Fibroblast of lung (primary cell): Measurements from ENCODE around the gene SLC6A16. TPM values are rescaled to one million over a fixed set of nuclear protein-coding genes. Genes with fewer than 3 reads are reported as not detected.
"Not testable (repeated sequence)": the region's sequence is repeated elsewhere in the genome, so short reads cannot be mapped to it uniquely, and the experiment has no call there.

Experiments used
- DNase-seq, 2 donors: peaks; one replicate each; pipeline versions ENCODE4 v3.0.0 to v3.0.0-alpha.2; 2010; ENCODE audit warnings: low read depth in 2 of 2
- H2AFZ ChIP-seq: 2 replicates; pipeline ENCODE4 v1.5.1; 2012; ENCODE audit warnings: low read length, control low read depth, inconsistent platforms
- H3K27ac ChIP-seq: 2 replicates; pipeline ENCODE4 v1.5.1; 2011; ENCODE audit warnings: low read length, control low read depth; ENCODE audit not compliant: insufficient read depth
- H3K27me3 ChIP-seq: 2 replicates; pipeline ENCODE4 v1.5.1; 2011; ENCODE audit warnings: mild to moderate bottlenecking, low read length; ENCODE audit not compliant: control insufficient read depth, insufficient read depth
- H3K36me3 ChIP-seq: 2 replicates; pipeline ENCODE4 v1.5.1; 2011; ENCODE audit warnings: low read length; ENCODE audit not compliant: control insufficient read depth, insufficient read depth
- H3K4me1 ChIP-seq: 2 replicates; pipeline ENCODE4 v1.5.1; 2011; ENCODE audit warnings: low read length; ENCODE audit not compliant: control insufficient read depth, insufficient read depth; ENCODE audit errors: extremely low read depth
- H3K4me2 ChIP-seq: 2 replicates; pipeline ENCODE4 v1.5.1; 2011; ENCODE audit warnings: low read length, control low read depth; ENCODE audit not compliant: insufficient read depth; ENCODE audit errors: extremely low read depth
- H3K4me3 ChIP-seq, 4 experiments: fragments of 200-600 bp in 1 of 4; sonication (generic) in 1 of 4; replicated peaks in 1 of 4; 2 replicates each; pipeline ENCODE4 v1.5.1; 2011 to 2016; ENCODE audit warnings: low read length in 4 of 4, low read depth in 3 of 4, mild to moderate bottlenecking in 3 of 4, control low read depth in 2 of 4, inconsistent platforms in 1 of 4, mixed read lengths in 1 of 4; ENCODE audit not compliant: insufficient read depth in 1 of 4; ENCODE audit errors: control extremely low read depth in 1 of 4
- H3K79me2 ChIP-seq: 2 replicates; pipeline ENCODE4 v1.5.1; 2012; ENCODE audit warnings: mild to moderate bottlenecking, low read length, inconsistent platforms; ENCODE audit not compliant: control insufficient read depth, insufficient read depth
- H3K9ac ChIP-seq: 2 replicates; pipeline ENCODE4 v1.5.1; 2011; ENCODE audit warnings: mild to moderate bottlenecking, low read length, control low read depth; ENCODE audit not compliant: insufficient read depth
- H3K9me3 ChIP-seq: 2 replicates; pipeline ENCODE4 v1.5.1; 2012; ENCODE audit warnings: low read depth, low read length; ENCODE audit not compliant: control insufficient read depth, insufficient read depth
- H4K20me1 ChIP-seq: 2 replicates; pipeline ENCODE4 v1.5.1; 2011; ENCODE audit warnings: low read length; ENCODE audit not compliant: control insufficient read depth, insufficient read depth; ENCODE audit errors: extremely low read depth
- EZH2 ChIP-seq: IDR thresholded peaks from 2 replicates; pipeline ENCODE4 v1.5.1; 2012; ENCODE audit warnings: low read length, control low read depth, mild to moderate bottlenecking; ENCODE audit errors: missing control alignments
- polyA plus RNA-seq, 2 donors: library from polyadenylated mRNA; depleted of rRNA in 1 of 2; stranded (reverse) in 1 of 2; unstranded in 1 of 2; fragments of >200 nt; gene quantifications; 2 replicates each; pipeline ENCODE4 v1.2.1, GENCODE V29; 2011 to 2012; ENCODE audit warnings: missing spikeins in 1 of 2
- total RNA-seq: library from RNA; depleted of rRNA; stranded (reverse); fragments of >200 nt; gene quantifications from 2 replicates; pipeline ENCODE4 v1.2.1, GENCODE V29; 2014
- TF ChIP-seq, protein P1 (sequence below), 2 donors: IDR thresholded peaks in 1 of 2; conservative IDR thresholded peaks in 1 of 2; 1 replicate in 1 of 2; 2 replicates in 1 of 2; pipeline ENCODE4 v1.5.1; 2011 to 2012; ENCODE audit warnings: low read length in 2 of 2, control low read depth in 1 of 2, inconsistent platforms in 1 of 2, low read depth in 1 of 2, mild to moderate bottlenecking in 1 of 2

The SLC6A16 gene
- total and polyA plus RNA-seq, 2 donors (not counting 1 experiment from before 2014, with no cell fraction given), result under 0.01 to 0.62 TPM

DNA sequence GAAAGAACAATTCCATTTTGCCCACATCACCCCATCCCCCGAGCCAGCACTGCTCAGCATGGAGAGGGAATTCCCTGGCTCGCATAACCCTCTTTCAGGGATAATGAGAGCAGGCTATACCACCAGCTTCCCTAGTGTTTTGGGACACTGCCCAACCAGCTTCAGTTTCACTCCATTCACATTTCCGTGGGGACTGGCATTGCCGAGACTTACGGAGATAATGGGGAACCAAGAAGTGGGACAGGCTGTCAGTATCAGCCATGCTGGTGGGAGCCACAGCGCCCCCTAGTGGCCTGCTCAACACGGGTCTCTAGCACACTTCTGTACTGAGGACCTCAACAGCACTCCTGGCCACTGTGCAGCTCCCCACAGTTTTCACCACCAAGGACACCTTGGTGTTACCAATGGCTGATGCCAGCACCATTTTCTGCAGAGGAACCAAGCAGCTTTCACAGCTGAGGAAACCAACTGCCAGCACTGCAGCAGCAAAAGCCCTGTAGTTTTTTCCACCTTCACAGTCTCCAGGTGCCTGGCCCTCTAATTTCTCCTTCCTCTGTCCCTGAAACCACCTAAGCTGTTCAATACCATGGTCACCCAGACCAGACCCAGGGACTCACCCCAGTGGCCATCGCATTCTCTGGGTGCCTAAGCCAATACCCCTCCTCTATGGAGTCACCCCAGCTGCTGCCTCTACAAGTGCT is 23.7 kb downstream of the SLC6A16 start:
- Histone ChIP-seq H3K36me3 (no peaks in the 10 kb centered on the region), H4K20me1 (no peaks in the 10 kb centered on the region), H3K9me3 (no peaks in the 10 kb centered on the region), H3K27ac (no peak overlapping the region), H3K27me3 (no peaks in the 10 kb centered on the region), H3K4me3 (peak overlapping the region in 1 of 4 experiments; percentile 35), H3K4me2 (peak overlapping the region; percentile 37), H2AFZ (peak overlapping the region; percentile 54), H3K79me2 (no peaks in the 10 kb centered on the region), H3K9ac (no peak overlapping the region), H3K4me1 (no peaks in the 10 kb centered on the region)
- DNase-seq, result peak; percentile 43 to 54
- no peak for TF ChIP-seq EZH2
- TF ChIP-seq, protein P1, sequence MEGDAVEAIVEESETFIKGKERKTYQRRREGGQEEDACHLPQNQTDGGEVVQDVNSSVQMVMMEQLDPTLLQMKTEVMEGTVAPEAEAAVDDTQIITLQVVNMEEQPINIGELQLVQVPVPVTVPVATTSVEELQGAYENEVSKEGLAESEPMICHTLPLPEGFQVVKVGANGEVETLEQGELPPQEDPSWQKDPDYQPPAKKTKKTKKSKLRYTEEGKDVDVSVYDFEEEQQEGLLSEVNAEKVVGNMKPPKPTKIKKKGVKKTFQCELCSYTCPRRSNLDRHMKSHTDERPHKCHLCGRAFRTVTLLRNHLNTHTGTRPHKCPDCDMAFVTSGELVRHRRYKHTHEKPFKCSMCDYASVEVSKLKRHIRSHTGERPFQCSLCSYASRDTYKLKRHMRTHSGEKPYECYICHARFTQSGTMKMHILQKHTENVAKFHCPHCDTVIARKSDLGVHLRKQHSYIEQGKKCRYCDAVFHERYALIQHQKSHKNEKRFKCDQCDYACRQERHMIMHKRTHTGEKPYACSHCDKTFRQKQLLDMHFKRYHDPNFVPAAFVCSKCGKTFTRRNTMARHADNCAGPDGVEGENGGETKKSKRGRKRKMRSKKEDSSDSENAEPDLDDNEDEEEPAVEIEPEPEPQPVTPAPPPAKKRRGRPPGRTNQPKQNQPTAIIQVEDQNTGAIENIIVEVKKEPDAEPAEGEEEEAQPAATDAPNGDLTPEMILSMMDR (conservative IDR thresholded peaks at IDR 0.05 in 1 of 2, IDR thresholded peaks at IDR 0.05 in 1 of 2; ENCODE audit: low read depth in 1 of 2, low read length in 2 of 2), result peak; percentile 66 to 90

DNA sequence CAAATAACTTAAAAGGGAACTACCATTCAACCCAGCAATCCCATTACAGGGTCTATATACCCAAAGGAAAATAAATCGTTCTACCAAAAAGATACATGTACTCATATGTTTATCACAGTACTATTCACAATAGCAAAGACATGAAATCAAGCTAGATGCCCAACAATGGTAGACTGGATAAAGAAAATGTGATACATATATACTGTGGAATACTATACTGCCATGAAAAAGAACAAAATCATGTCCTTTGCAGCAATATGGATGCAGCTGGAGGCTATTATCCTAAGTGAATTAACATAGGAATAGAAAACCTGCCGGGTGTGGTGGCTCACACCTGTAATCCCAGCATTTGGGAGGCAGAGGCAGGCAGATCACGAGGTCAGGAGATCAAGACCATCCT is 26.3 kb downstream of the SLC6A16 start:
- H3K4me3 ChIP-seq, H3K27ac ChIP-seq, H3K79me2 ChIP-seq, H3K4me2 ChIP-seq, H3K27me3 ChIP-seq, H3K4me1 ChIP-seq, H3K36me3 ChIP-seq, H4K20me1 ChIP-seq, H2AFZ ChIP-seq, H3K9ac ChIP-seq, H3K9me3 ChIP-seq, DNase-seq: not testable (repeated sequence)

DNA sequence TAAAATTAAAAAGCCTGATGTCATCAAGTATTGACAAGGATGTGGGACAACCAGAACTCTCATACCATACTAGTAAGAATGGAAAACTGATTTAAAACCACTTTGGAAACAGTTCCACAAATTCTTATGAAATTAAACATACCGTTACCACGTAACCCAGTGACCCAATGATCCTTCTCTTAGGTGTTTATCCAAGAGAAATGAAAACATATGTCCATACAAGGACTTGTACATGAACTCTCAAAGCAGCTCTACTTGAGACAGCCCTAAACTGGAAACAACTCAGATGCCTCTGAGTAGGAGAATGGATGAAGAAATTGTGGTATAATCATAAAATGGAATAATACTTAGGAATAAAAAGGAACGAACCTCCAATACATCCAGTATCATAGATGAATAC is 27.6 kb downstream of the SLC6A16 start:
- TF ChIP-seq EZH2, result no peak
- TF ChIP-seq, protein P1 (conservative IDR thresholded peaks at IDR 0.05 in 1 of 2, IDR thresholded peaks at IDR 0.05 in 1 of 2; ENCODE audit: low read depth in 1 of 2, low read length in 2 of 2), result no peak
- Histone ChIP-seq H3K9ac (no peak overlapping the region), H3K27me3 (peaks cover 3% of the 10 kb centered on the region), H3K4me3 (no peak overlapping the region), H4K20me1 (no peaks in the 10 kb centered on the region), H3K4me1 (no peaks in the 10 kb centered on the region), H3K9me3 (no peaks in the 10 kb centered on the region), H3K4me2 (no peak overlapping the region), H3K27ac (no peak overlapping the region), H2AFZ (no peak overlapping the region), H3K79me2 (no peaks in the 10 kb centered on the region), H3K36me3 (no peaks in the 10 kb centered on the region)
- DNase-seq, result peak; percentile 46 to 52
